H1 (cell line): Measurements from ENCODE around the gene SPEM1. TPM values are rescaled to one million over a fixed set of nuclear protein-coding genes. Genes with fewer than 3 reads are reported as not detected.

Experiments used
- CTCF ChIA-PET: fragments of 300-600 bp; sonication (Branson Sonifier 250); formaldehyde crosslinking; loops from one replicate; lab custom pipeline; 2021; ENCODE audit not compliant: partially characterized antibody; lab: Charles Lee
- POLR2A ChIA-PET: fragments of 300-600 bp; sonication (Branson Sonifier 250); formaldehyde crosslinking; loops from one replicate; lab custom pipeline; 2021; ENCODE audit warnings: inconsistent platforms; ENCODE audit not compliant: partially characterized antibody; lab: Charles Lee
- DNase-seq, 2 experiments: peaks; one replicate each; pipeline versions ENCODE4 v3.0.0 to v3.0.0-alpha.2; 2010 to 2022; ENCODE audit warnings: low spot score in 2 of 2, low read depth in 1 of 2, mixed read lengths in 1 of 2
- FAIRE-seq: peaks from 2 replicates; lab custom pipeline; 2011; peaks lifted over from hg19 to GRCh38; lab: Jason Lieb, UNC
- H2AFZ ChIP-seq: 2 replicates; pipeline ENCODE4 v1.8.1; 2012; ENCODE audit warnings: low read length, inconsistent platforms
- H2AK5ac ChIP-seq: 2 replicates; pipeline ENCODE4 v1.6.1; 2013; ENCODE audit warnings: low read depth, low read length
- H2BK120ac ChIP-seq: replicated peaks from 2 replicates; pipeline ENCODE3; 2013; ENCODE audit warnings: low read depth, low read length, inconsistent platforms
- H2BK12ac ChIP-seq: 2 replicates; pipeline ENCODE4 v1.6.1; 2013; ENCODE audit warnings: low read depth, low read length
- H2BK15ac ChIP-seq: 2 replicates; pipeline ENCODE4 v1.6.1; 2013; ENCODE audit warnings: low read length
- H2BK20ac ChIP-seq: 2 replicates; pipeline ENCODE4 v1.6.1; 2013; ENCODE audit warnings: low read length
- H2BK5ac ChIP-seq: 2 replicates; pipeline ENCODE4 v1.6.1; 2013; ENCODE audit warnings: low read depth, low read length
- H3K14ac ChIP-seq: 2 replicates; pipeline ENCODE4 v1.6.1; 2013; ENCODE audit warnings: inconsistent platforms; ENCODE audit not compliant: insufficient read length
- H3K18ac ChIP-seq: 2 replicates; pipeline ENCODE4 v1.6.1; 2013; ENCODE audit warnings: low read length; ENCODE audit errors: extremely low read depth
- H3K23ac ChIP-seq: 2 replicates; pipeline ENCODE4 v1.6.1; 2013; ENCODE audit warnings: inconsistent platforms; ENCODE audit not compliant: insufficient read length
- H3K23me2 ChIP-seq: 2 replicates; pipeline ENCODE4 v1.6.1; 2013; ENCODE audit warnings: low read depth, low read length
- H3K27ac ChIP-seq: 2 replicates; pipeline ENCODE4 v1.6.1; 2011; ENCODE audit warnings: low read depth, low read length, inconsistent platforms
- H3K27me3 ChIP-seq, 4 experiments: replicated peaks in 1 of 4; 1 replicate in 1 of 4; 2 replicates in 3 of 4; pipeline versions ENCODE4 v1.6.1 to v1.8.1; 2011 to 2013; ENCODE audit warnings: low read length in 3 of 4, mild to moderate bottlenecking in 3 of 4, inconsistent platforms in 2 of 4, mixed read lengths in 2 of 4, moderate library complexity in 1 of 4; ENCODE audit not compliant: control insufficient read depth in 3 of 4, insufficient read depth in 3 of 4; ENCODE audit errors: extremely low read depth in 1 of 4
- H3K36me3 ChIP-seq, 4 experiments: 2 replicates each; pipeline versions ENCODE4 v1.6.1 to v1.8.1; 2011 to 2013; ENCODE audit warnings: mild to moderate bottlenecking in 4 of 4, low read length in 3 of 4, moderate library complexity in 2 of 4, control low read depth in 1 of 4, inconsistent platforms in 1 of 4; ENCODE audit not compliant: insufficient read depth in 4 of 4, control insufficient read depth in 2 of 4
- H3K4ac ChIP-seq: replicated peaks from 2 replicates; pipeline ENCODE3; 2013; ENCODE audit warnings: low read length, low read depth, mixed read lengths, inconsistent platforms; ENCODE audit not compliant: insufficient read length
- H3K4me1 ChIP-seq, 4 experiments: replicated peaks in 1 of 4; 1 replicate in 1 of 4; 2 replicates in 3 of 4; pipeline versions ENCODE4 v1.6.1 to v1.8.1; 2011 to 2013; ENCODE audit warnings: low read length in 3 of 4, inconsistent platforms in 2 of 4, mixed read lengths in 1 of 4; ENCODE audit not compliant: insufficient read depth in 4 of 4, control insufficient read depth in 3 of 4
- H3K4me2 ChIP-seq, 2 experiments: 2 replicates each; pipeline versions ENCODE4 v1.6.1 to v1.8.1; 2011 to 2013; ENCODE audit warnings: low read depth in 2 of 2, low read length in 2 of 2, control low read depth in 1 of 2, inconsistent platforms in 1 of 2, mild to moderate bottlenecking in 1 of 2; ENCODE audit not compliant: insufficient read depth in 1 of 2
- H3K4me3 ChIP-seq, 4 experiments: fragments of 200-600, 300-600 bp in 1 of 4; sonication (generic), shearing (Covaris generic), sonication (Bioruptor Twin) in 1 of 4; 2 replicates each; pipeline versions ENCODE4 v1.5.1 to v1.8.1; 2011 to 2016; ENCODE audit warnings: low read length in 4 of 4, low read depth in 3 of 4, control low read depth in 2 of 4, inconsistent platforms in 2 of 4, mild to moderate bottlenecking in 2 of 4, mixed read lengths in 1 of 4, moderate library complexity in 1 of 4; ENCODE audit not compliant: insufficient read depth in 2 of 4; ENCODE audit errors: extremely low read depth in 1 of 4
- H3K56ac ChIP-seq: replicated peaks from 2 replicates; pipeline ENCODE3; 2013; ENCODE audit warnings: low read depth, mild to moderate bottlenecking, mixed read lengths, low read length, inconsistent platforms; ENCODE audit not compliant: insufficient read length
- H3K79me1 ChIP-seq: 2 replicates; pipeline ENCODE4 v1.6.1; 2013; ENCODE audit warnings: low read depth, low read length, control low read depth
- H3K79me2 ChIP-seq, 2 experiments: 2 replicates each; pipeline versions ENCODE4 v1.6.1 to v1.8.1; 2012 to 2013; ENCODE audit warnings: low read length in 2 of 2, mild to moderate bottlenecking in 2 of 2, inconsistent platforms in 1 of 2; ENCODE audit not compliant: insufficient read depth in 2 of 2, control insufficient read depth in 1 of 2
- H3K9ac ChIP-seq, 4 experiments: replicated peaks in 1 of 4; 1 replicate in 1 of 4; 2 replicates in 3 of 4; pipeline versions ENCODE4 v1.6.1 to v1.8.1; 2011 to 2013; ENCODE audit warnings: low read depth in 3 of 4, low read length in 3 of 4, control low read depth in 2 of 4, mild to moderate bottlenecking in 2 of 4, moderate library complexity in 2 of 4, inconsistent platforms in 1 of 4; ENCODE audit errors: extremely low read depth in 1 of 4
- H3K9me3 ChIP-seq, 2 experiments: 2 replicates each; pipeline versions ENCODE4 v1.6.1 to v1.8.1; 2012 to 2013; ENCODE audit warnings: mild to moderate bottlenecking in 2 of 2, moderate library complexity in 2 of 2, control low read depth in 1 of 2, inconsistent platforms in 1 of 2, low read depth in 1 of 2, low read length in 1 of 2, mixed read lengths in 1 of 2; ENCODE audit not compliant: insufficient read depth in 2 of 2
- H4K20me1 ChIP-seq, 2 experiments: replicated peaks in 1 of 2; 2 replicates each; pipeline versions ENCODE3 to v1.8.1; 2011 to 2013; ENCODE audit warnings: inconsistent platforms in 2 of 2, low read length in 2 of 2, mild to moderate bottlenecking in 1 of 2; ENCODE audit not compliant: insufficient read depth in 2 of 2, control insufficient read depth in 1 of 2
- H4K5ac ChIP-seq: 2 replicates; pipeline ENCODE4 v1.6.1; 2013; ENCODE audit warnings: low read length, low read depth, mixed read lengths, inconsistent platforms; ENCODE audit not compliant: insufficient read length
- H4K8ac ChIP-seq: 2 replicates; pipeline ENCODE4 v1.8.0; 2013; ENCODE audit warnings: mild to moderate bottlenecking, moderate library complexity, low read length, inconsistent platforms; ENCODE audit not compliant: insufficient read depth; ENCODE audit errors: extremely low read depth
- H4K91ac ChIP-seq: replicated peaks from 2 replicates; pipeline ENCODE3; 2013; ENCODE audit warnings: low read length, mixed read lengths, inconsistent platforms; ENCODE audit not compliant: insufficient read length
- CREB1 ChIP-seq: IDR thresholded peaks from 2 replicates; pipeline ENCODE4 v1.6.1; 2012; ENCODE audit warnings: inconsistent platforms
- CTCF ChIP-seq, 3 experiments: IDR thresholded peaks; 1 replicate in 2 of 3; 2 replicates in 1 of 3; pipeline versions ENCODE4 v1.5.1 to v1.6.1; 2011; ENCODE audit warnings: low read length in 3 of 3, mild to moderate bottlenecking in 3 of 3, inconsistent platforms in 2 of 3, low read depth in 1 of 3, moderate library complexity in 1 of 3; ENCODE audit not compliant: insufficient read depth in 1 of 3; ENCODE audit errors: control extremely low read depth in 1 of 3
- FOSL1 ChIP-seq: IDR thresholded peaks from 2 replicates; pipeline ENCODE4 v1.6.1; 2011; ENCODE audit warnings: mild to moderate bottlenecking, low read depth, low read length, moderate library complexity; ENCODE audit not compliant: insufficient read depth
- PHF8 ChIP-seq: fragments of 200-600 bp; sonication (generic); conservative IDR thresholded peaks from 2 replicates; pipeline ENCODE4 v1.7.1; 2012; ENCODE audit warnings: low read depth, mild to moderate bottlenecking, inconsistent platforms, low read length, moderate library complexity
- POLR2A ChIP-seq, 2 experiments: IDR thresholded peaks; 1 replicate in 1 of 2; 2 replicates in 1 of 2; pipeline ENCODE4 v1.6.1; 2011; ENCODE audit warnings: low read depth in 2 of 2, low read length in 2 of 2, mild to moderate bottlenecking in 2 of 2; ENCODE audit errors: control extremely low read depth in 1 of 2
- SIN3A ChIP-seq, 2 experiments: IDR thresholded peaks in 1 of 2; conservative IDR thresholded peaks in 1 of 2; 2 replicates each; pipeline ENCODE4 v1.6.1; 2011 to 2012; ENCODE audit warnings: low read length in 2 of 2, improper control_type of control experiment in 1 of 2, low read depth in 1 of 2, mild to moderate bottlenecking in 1 of 2
- TAF7 ChIP-seq: optimal IDR thresholded peaks from 2 replicates; pipeline ENCODE3; 2011; ENCODE audit warnings: low read depth, mild to moderate bottlenecking, inconsistent platforms, low read length, moderate library complexity, borderline replicate concordance
- WGBS, 2 experiments: shearing (Covaris generic) in 1 of 2; methylation state at CpG; one replicate each; pipeline versions ENCODE4 v1.1.6 to v1.1.7; 2013 to 2015; ENCODE audit warnings: low lambda C conversion rate in 2 of 2, mixed read lengths in 2 of 2, inconsistent platforms in 1 of 2, low coverage in 1 of 2, missing lambda C conversion rate in 1 of 2; ENCODE audit not compliant: insufficient replicate concordance in 2 of 2, insufficient coverage in 1 of 2, insufficient read length in 1 of 2; ENCODE audit errors: extremely low coverage in 1 of 2, missing lambda C conversion rate in 1 of 2; 5-methylcytosine and 5-hydroxymethylcytosine counted together
- polyA plus RNA-seq, 7 experiments: library from polyadenylated mRNA; depleted of rRNA in 3 of 7; stranded (reverse) in 5 of 7; unstranded in 2 of 7; fragments of >200 nt in 5 of 7; fragments of 200-250 nt in 2 of 7; gene quantifications; 1 replicate in 5 of 7; 2 replicates in 1 of 7; 4 replicates in 1 of 7; pipeline versions ENCODE4 v1.2.1 to v1.2.3, GENCODE V29; 2011 to 2013; ENCODE audit warnings: missing spikeins in 2 of 7, mixed read lengths in 2 of 7
- total RNA-seq: library from RNA; stranded (reverse); fragmentation: NEBNext Ultra II Directional; extraction: Animal tissue kit (Norgen Biotek cat#: 25700); gene quantifications from 2 replicates; pipeline ENCODE4 v1.2.1, GENCODE V29; 2021

SPEM1 gene
- total and polyA plus RNA-seq, 2 of the 8 experiments (the other 6 are each of a cell fraction or from before 2014, with no cell fraction given): not detected

- ChIA-PET CTCF (interaction anchor here (0.6 to 2.6 kb wide), 12 partner anchors 10 to 196 kb away, joined by 3 to 9 read pairs (median 4); partner anchors contain the start of genes KCTD11, SOX15 and SPEM1), POLR2A (interaction anchor here (0.9 to 4.9 kb wide), 9 partner anchors 9 to 159 kb away, joined by 3 to 29 read pairs (median 4); partner anchors contain the start of genes TMEM256 and TNK1)
- peak overlapping the region; percentile 67 for H4K5ac ChIP-seq
- H3K27ac ChIP-seq: no peak overlapping the region
- H3K79me1 ChIP-seq: no peaks in the 10 kb centered on the region; the same call in 1 of the 2 replicates
- peaks cover 0 to 24% (median 10%) of the 10 kb centered on the region in 4 experiments; a peak in 5 of 8 replicates for H3K36me3 ChIP-seq
- no peaks in the 10 kb centered on the region for H3K79me2 ChIP-seq
- H4K91ac ChIP-seq: no peak overlapping the region
- WGBS, 2 experiments: 3% methylated on average over 32 of the region's 48 CpGs; no CpG with 5 or more reads in 1 of the 2 experiments
- H3K56ac ChIP-seq: peak overlapping the region; percentile 40
- no peak overlapping the region for H2AK5ac ChIP-seq
- H3K23ac ChIP-seq: no peak overlapping the region
- H2BK20ac ChIP-seq: no peak overlapping the region
- peaks cover under 1 to 8% of the 10 kb centered on the region in 2 experiments for H4K20me1 ChIP-seq
- no peak overlapping the region; the same call in 1 of the 2 replicates for H4K8ac ChIP-seq
- H3K9me3 ChIP-seq: no peaks in the 10 kb centered on the region
- peak overlapping the region; percentile 69 to 83 (median 72) for H3K4me3 ChIP-seq
- peak in 1 of 2 experiments; percentile 78 for DNase-seq
- H2BK120ac ChIP-seq: no peak overlapping the region
- peak overlapping the region; percentile 90 for H3K18ac ChIP-seq
- no peak overlapping the region for H2BK15ac ChIP-seq
- no peak overlapping the region for H2BK12ac ChIP-seq
- H3K14ac ChIP-seq: no peak overlapping the region
- peaks cover 0 to 9% (median 3%) of the 10 kb centered on the region in 4 experiments; a peak in 6 of 7 replicates for H3K4me1 ChIP-seq
- H3K4me2 ChIP-seq: peak overlapping the region; percentile 91 to 95
- no peak overlapping the region; the same call in 1 of the 2 replicates for H2AFZ ChIP-seq
- no peak for FAIRE-seq
- peak overlapping the region; percentile 75; the same call in 1 of the 2 replicates for H2BK5ac ChIP-seq
- peak overlapping the region in 2 of 4 experiments; percentile 5 to 26; a peak in 1 of 7 replicates for H3K9ac ChIP-seq
- no peaks in the 10 kb centered on the region for H3K27me3 ChIP-seq
- H3K23me2 ChIP-seq: peaks cover 14% of the 10 kb centered on the region; the same call in 1 of the 2 replicates
- H3K4ac ChIP-seq: no peak overlapping the region
- 0 out of 2 replicates have a peak, but pooled peaks have one; percentile 4 for TF ChIP-seq PHF8
- TF ChIP-seq SIN3A (conservative IDR thresholded peaks at IDR 0.05 in 1 of 2, IDR thresholded peaks at IDR 0.05 in 1 of 2; ENCODE audit: low read depth in 1 of 2, low read length in 2 of 2): peak; percentile 35 to 71; a peak in 2 of 4 replicates
- TF ChIP-seq CTCF (IDR thresholded peaks at IDR 0.05; ENCODE audit: control extremely low read depth in 1 of 3, insufficient read depth in 1 of 3, low read depth in 1 of 3, low read length in 3 of 3): peak; percentile 66 to 69 (median 68)
- TF ChIP-seq TAF7: no peak
- no peak for TF ChIP-seq CREB1
- TF ChIP-seq FOSL1: no peak
- TF ChIP-seq POLR2A (IDR thresholded peaks at IDR 0.05; ENCODE audit: control extremely low read depth in 1 of 2, low read depth in 2 of 2, low read length in 2 of 2): 0 out of 3 replicates have a peak, but pooled peaks of 1 of the 2 experiments have one; percentile 0
Measured at GRCh38 chr17:7393613-7394451, 26.3 kb upstream of the SPEM1 start.
